ENCODE data around the gene ARID1A. TPM values are rescaled to one million over a fixed set of nuclear protein-coding genes. Genes with fewer than 3 reads are reported as not detected.

Gene ARID1A
- total and polyA plus RNA-seq, 4 donors: 12.2 to 31.9 (median 20.2) TPM

DNA sequence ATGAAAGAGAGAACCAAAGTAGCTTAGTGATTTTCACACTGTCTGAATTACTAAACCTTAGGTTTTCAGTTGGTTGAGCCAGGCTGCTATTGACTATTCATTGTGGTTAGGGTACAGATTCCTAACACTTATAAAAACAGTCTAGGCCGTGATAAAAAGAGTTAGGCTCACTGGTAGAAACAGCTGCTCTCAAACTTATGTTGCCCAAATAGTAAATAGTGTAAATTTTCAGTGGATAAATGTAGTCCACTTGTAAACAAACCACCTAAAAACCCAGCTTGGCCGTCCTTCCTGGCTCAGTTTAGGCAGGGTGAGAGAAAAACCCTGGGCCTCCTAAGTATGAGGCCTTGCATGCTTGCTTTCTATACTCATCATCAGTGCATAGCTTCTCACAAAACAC is 34.9 kb downstream of the ARID1A start:
- no peak overlapping the region for H3K27ac ChIP-seq (ENCODE audit: low read depth in 1 of 2, low read length in 2 of 2)
- H3K27me3 ChIP-seq (ENCODE audit: control insufficient read depth in 4 of 4, insufficient read depth in 4 of 4, low read length in 3 of 4): no peaks in the 10 kb centered on the region
- 90% methylated on average over 2 of the region's 2 CpGs for WGBS
- TF ChIP-seq GABPA (IDR thresholded peaks at IDR 0.05 in 1 of 2, conservative IDR thresholded peaks at IDR 0.05 in 1 of 2) (no peak), NR2F2 (IDR thresholded peaks at IDR 0.05) (no peak), HNF4G (IDR thresholded peaks at IDR 0.05) (no peak), FOXA1 (IDR thresholded peaks at IDR 0.05) (no peak), EGR1 (IDR thresholded peaks at IDR 0.05; ENCODE audit: low read depth in 2 of 2) (no peak), JUND (IDR thresholded peaks at IDR 0.05) (no peak)
- TF ChIP-seq, protein P1, sequence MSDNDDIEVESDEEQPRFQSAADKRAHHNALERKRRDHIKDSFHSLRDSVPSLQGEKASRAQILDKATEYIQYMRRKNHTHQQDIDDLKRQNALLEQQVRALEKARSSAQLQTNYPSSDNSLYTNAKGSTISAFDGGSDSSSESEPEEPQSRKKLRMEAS (IDR thresholded peaks at IDR 0.05): no peak
- H3K9me3 ChIP-seq (ENCODE audit: control insufficient read depth in 4 of 4, low read length in 3 of 4): no peaks in the 10 kb centered on the region
- no peak overlapping the region for H3K4me3 ChIP-seq (ENCODE audit: low read depth in 1 of 3, low read length in 3 of 3)
- H3K4me1 ChIP-seq (ENCODE audit: control insufficient read depth in 4 of 4, insufficient read depth in 4 of 4, low read length in 3 of 4): peaks cover 4 to 15% (median 9%) of the 10 kb centered on the region in 4 donors
- peaks cover 10 to 47% (median 41%) of the 10 kb centered on the region in 4 donors for H3K36me3 ChIP-seq (ENCODE audit: control insufficient read depth in 4 of 4, insufficient read depth in 3 of 4, low read depth in 1 of 4, low read length in 3 of 4)
- no peak overlapping the region for H3K9ac ChIP-seq (ENCODE audit: low read depth in 1 of 2, low read length in 2 of 2)
- no peak for DNase-seq (ENCODE audit: low spot score)

DNA sequence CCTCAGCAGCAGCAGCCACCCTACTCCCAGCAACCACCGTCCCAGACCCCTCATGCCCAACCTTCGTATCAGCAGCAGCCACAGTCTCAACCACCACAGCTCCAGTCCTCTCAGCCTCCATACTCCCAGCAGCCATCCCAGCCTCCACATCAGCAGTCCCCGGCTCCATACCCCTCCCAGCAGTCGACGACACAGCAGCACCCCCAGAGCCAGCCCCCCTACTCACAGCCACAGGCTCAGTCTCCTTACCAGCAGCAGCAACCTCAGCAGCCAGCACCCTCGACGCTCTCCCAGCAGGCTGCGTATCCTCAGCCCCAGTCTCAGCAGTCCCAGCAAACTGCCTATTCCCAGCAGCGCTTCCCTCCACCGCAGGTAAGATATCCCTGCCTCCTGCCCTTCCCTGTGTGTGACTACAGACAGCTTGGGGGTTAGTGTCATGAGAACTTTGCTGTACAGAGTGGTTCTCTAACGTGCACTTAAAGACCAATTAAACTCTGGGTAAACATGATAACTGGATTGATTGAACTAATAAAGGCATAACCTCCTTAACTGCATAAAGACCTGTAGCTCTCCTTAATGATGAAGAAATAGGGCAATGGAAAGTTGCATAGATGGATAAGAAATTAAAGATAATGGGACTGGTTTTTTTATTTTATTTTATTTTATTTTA is 35.6 kb downstream of the ARID1A start:
- Histone ChIP-seq H3K9ac (ENCODE audit: low read depth in 1 of 2, low read length in 2 of 2) (no peak overlapping the region), H3K36me3 (ENCODE audit: control insufficient read depth in 4 of 4, insufficient read depth in 3 of 4, low read depth in 1 of 4, low read length in 3 of 4) (peaks cover 10 to 48% (median 41%) of the 10 kb centered on the region in 4 donors), H3K9me3 (ENCODE audit: control insufficient read depth in 4 of 4, low read length in 3 of 4) (no peaks in the 10 kb centered on the region), H3K4me3 (ENCODE audit: low read depth in 1 of 3, low read length in 3 of 3) (no peak overlapping the region), H3K27me3 (ENCODE audit: control insufficient read depth in 4 of 4, insufficient read depth in 4 of 4, low read length in 3 of 4) (no peaks in the 10 kb centered on the region), H3K27ac (ENCODE audit: low read depth in 1 of 2, low read length in 2 of 2) (no peak overlapping the region), H3K4me1 (ENCODE audit: control insufficient read depth in 4 of 4, insufficient read depth in 4 of 4, low read length in 3 of 4) (peaks cover 2 to 12% (median 5%) of the 10 kb centered on the region in 4 donors)
- TF ChIP-seq, protein P2, sequence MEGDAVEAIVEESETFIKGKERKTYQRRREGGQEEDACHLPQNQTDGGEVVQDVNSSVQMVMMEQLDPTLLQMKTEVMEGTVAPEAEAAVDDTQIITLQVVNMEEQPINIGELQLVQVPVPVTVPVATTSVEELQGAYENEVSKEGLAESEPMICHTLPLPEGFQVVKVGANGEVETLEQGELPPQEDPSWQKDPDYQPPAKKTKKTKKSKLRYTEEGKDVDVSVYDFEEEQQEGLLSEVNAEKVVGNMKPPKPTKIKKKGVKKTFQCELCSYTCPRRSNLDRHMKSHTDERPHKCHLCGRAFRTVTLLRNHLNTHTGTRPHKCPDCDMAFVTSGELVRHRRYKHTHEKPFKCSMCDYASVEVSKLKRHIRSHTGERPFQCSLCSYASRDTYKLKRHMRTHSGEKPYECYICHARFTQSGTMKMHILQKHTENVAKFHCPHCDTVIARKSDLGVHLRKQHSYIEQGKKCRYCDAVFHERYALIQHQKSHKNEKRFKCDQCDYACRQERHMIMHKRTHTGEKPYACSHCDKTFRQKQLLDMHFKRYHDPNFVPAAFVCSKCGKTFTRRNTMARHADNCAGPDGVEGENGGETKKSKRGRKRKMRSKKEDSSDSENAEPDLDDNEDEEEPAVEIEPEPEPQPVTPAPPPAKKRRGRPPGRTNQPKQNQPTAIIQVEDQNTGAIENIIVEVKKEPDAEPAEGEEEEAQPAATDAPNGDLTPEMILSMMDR (IDR thresholded peaks at IDR 0.05; ENCODE audit: low read depth, low read length, missing input control): no peak
- TF ChIP-seq FOXA1 (IDR thresholded peaks at IDR 0.05): no peak
- no peak for TF ChIP-seq GABPA (IDR thresholded peaks at IDR 0.05 in 1 of 2, conservative IDR thresholded peaks at IDR 0.05 in 1 of 2)
- TF ChIP-seq JUND (IDR thresholded peaks at IDR 0.05): no peak
- TF ChIP-seq RAD21 (IDR thresholded peaks at IDR 0.05): no peak
- 90% methylated on average over 11 of the region's 11 CpGs for WGBS
- DNase-seq (ENCODE audit: low spot score): no peak

GRCh38 chr1:26733392-26733791 is 37.6 kb downstream of the ARID1A start:
- TF ChIP-seq ZBTB33 (IDR thresholded peaks at IDR 0.05): no peak
- no peak for TF ChIP-seq HNF4G (IDR thresholded peaks at IDR 0.05)
- no peak for TF ChIP-seq HNF4A (conservative IDR thresholded peaks at IDR 0.05)
- TF ChIP-seq RAD21 (IDR thresholded peaks at IDR 0.05): no peak
- TF ChIP-seq JUND (IDR thresholded peaks at IDR 0.05): no peak
- no peak for TF ChIP-seq FOXA2 (IDR thresholded peaks at IDR 0.05)
- no peak for TF ChIP-seq YY1 (IDR thresholded peaks at IDR 0.05)
- no peak for TF ChIP-seq RXRA (IDR thresholded peaks at IDR 0.05)
- TF ChIP-seq, protein P1 (IDR thresholded peaks at IDR 0.05): no peak
- TF ChIP-seq, protein P3, sequence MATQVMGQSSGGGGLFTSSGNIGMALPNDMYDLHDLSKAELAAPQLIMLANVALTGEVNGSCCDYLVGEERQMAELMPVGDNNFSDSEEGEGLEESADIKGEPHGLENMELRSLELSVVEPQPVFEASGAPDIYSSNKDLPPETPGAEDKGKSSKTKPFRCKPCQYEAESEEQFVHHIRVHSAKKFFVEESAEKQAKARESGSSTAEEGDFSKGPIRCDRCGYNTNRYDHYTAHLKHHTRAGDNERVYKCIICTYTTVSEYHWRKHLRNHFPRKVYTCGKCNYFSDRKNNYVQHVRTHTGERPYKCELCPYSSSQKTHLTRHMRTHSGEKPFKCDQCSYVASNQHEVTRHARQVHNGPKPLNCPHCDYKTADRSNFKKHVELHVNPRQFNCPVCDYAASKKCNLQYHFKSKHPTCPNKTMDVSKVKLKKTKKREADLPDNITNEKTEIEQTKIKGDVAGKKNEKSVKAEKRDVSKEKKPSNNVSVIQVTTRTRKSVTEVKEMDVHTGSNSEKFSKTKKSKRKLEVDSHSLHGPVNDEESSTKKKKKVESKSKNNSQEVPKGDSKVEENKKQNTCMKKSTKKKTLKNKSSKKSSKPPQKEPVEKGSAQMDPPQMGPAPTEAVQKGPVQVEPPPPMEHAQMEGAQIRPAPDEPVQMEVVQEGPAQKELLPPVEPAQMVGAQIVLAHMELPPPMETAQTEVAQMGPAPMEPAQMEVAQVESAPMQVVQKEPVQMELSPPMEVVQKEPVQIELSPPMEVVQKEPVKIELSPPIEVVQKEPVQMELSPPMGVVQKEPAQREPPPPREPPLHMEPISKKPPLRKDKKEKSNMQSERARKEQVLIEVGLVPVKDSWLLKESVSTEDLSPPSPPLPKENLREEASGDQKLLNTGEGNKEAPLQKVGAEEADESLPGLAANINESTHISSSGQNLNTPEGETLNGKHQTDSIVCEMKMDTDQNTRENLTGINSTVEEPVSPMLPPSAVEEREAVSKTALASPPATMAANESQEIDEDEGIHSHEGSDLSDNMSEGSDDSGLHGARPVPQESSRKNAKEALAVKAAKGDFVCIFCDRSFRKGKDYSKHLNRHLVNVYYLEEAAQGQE (IDR thresholded peaks at IDR 0.05): no peak
- TF ChIP-seq, protein P2 (IDR thresholded peaks at IDR 0.05; ENCODE audit: low read depth, low read length, missing input control): no peak
- TF ChIP-seq NR2F2 (IDR thresholded peaks at IDR 0.05): no peak
- TF ChIP-seq GABPA (IDR thresholded peaks at IDR 0.05 in 1 of 2, conservative IDR thresholded peaks at IDR 0.05 in 1 of 2): no peak
- no peak for TF ChIP-seq SP1 (IDR thresholded peaks at IDR 0.05)
- Histone ChIP-seq H3K36me3 (ENCODE audit: control insufficient read depth in 4 of 4, insufficient read depth in 3 of 4, low read depth in 1 of 4, low read length in 3 of 4) (peaks cover 10 to 58% (median 45%) of the 10 kb centered on the region in 4 donors), H3K27ac (ENCODE audit: low read depth in 1 of 2, low read length in 2 of 2) (no peak overlapping the region), H3K4me3 (ENCODE audit: low read depth in 1 of 3, low read length in 3 of 3) (no peak overlapping the region), H3K9ac (ENCODE audit: low read depth in 1 of 2, low read length in 2 of 2) (no peak overlapping the region), H3K9me3 (ENCODE audit: control insufficient read depth in 4 of 4, low read length in 3 of 4) (no peaks in the 10 kb centered on the region), H3K27me3 (ENCODE audit: control insufficient read depth in 4 of 4, insufficient read depth in 4 of 4, low read length in 3 of 4) (no peaks in the 10 kb centered on the region), H3K4me1 (ENCODE audit: control insufficient read depth in 4 of 4, insufficient read depth in 4 of 4, low read length in 3 of 4) (no peaks in the 10 kb centered on the region)
- 95% methylated on average over 2 of the region's 2 CpGs for WGBS
- no peak for DNase-seq (ENCODE audit: low spot score)
